T-helper 9 cell (primary cell): ENCODE results near the gene SEMA4B.
"Not testable (repeated sequence)": the region's sequence is repeated elsewhere in the genome, so short reads cannot be mapped to it uniquely, and the experiment has no call there.

Experiments used
- DNase-seq: peaks from one replicate; pipeline ENCODE4 v3.0.0-alpha.2; 2020

The SEMA4B gene

GRCh38 chr15:90265271-90266060 is 64.3 kb downstream of the SEMA4B start, which contains the start of gene NGRN:
Gene NGRN, plus strand, starts transcription at chr15:90265672. Its CDS starts 41 bp downstream, at chr15:90265713.
- DNase-seq, result peak; percentile 82

- DNase-seq, result peak; percentile 34
Measured at GRCh38 chr15:90266061-90266431, 64.9 kb downstream of the SEMA4B start.

GRCh38 chr15:90266485-90266884 is 65.4 kb downstream of the SEMA4B start:
- peak; percentile 12 for DNase-seq

DNA sequence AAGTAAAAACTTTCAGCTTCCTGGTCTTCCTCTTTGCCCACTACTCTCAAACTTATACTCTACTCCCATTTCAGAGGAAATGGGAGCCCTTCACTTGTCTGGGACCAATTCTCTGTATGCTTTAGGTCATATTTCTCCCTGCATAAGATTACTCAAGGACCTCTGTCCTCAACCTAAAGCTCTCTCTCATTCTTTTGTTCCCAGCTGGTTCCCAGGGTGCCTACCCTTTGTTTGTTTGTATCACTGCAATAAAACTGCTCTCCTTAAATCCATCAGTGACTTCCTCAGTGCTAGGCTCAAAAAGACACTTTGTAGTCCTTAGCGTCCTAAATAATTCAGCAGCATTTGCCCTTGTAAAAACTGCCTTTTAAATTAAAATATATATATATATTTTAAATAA is 67.3 kb downstream of the SEMA4B start:
- no peak for DNase-seq

DNA sequence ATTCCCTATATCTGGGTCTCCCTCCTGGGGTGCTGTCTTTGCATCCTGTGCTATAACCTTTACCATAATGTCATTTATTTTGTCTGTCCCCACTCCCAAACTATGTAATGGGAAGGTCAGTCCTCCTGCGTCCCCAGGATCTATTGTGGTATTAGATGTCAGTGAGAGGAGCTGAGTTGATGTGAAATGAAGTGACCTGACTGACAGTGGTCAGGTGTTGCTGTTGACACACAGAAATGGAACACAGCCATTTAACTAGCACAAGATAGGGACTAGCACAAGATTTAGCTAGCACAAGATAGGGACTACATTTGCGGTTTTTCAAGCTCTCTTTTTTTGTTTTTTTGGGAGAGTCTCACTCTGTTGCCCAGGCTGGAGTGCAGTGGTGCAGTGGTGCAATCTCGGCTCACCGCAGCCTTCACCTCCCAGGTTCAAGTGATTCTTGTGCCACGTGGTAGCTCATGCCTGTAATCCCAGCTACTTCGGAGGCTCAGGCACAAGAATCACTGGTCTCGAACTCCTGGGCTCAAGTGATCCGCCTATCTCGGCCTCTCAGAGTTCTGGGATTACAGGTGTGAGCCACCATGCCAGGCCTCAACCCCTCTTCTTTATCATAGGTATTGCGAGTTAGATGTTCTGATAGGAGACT is 69.5 kb downstream of the SEMA4B start:
- DNase-seq, result no peak

DNA sequence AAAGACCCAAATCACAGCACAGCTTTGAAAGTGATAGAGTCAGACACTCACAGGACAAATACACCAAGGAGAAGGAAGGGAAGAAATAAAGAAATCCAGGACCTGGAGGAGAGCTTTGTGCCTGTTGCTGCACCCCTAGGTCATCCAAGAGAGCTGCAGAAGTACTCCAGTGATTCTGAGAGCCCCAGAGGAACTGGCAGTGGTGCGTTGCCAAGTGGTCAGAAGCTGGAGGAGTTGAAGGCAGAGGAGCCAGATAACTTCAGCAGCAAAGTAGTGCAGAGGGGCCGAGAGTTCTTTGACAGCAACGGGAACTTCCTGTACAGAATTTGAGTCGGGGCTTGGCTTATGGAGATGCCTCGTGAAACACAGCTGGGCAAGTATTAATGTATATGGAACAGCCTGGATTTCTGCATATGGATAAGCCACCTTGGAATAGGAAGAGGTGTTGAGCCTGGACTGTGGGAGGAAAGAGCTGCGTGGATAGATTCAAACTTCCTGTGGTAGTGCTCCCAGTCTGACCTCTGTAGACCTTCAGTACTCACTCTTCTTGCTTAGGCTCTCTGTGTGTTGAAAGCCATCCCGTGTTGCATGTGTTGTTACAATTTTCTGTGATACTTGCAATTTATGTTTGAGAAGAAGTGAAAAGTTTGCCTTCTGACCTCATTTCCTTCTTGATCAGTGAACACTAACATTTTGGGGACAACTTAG is 70.5 kb downstream of the SEMA4B start:
- DNase-seq, result no peak

DNA sequence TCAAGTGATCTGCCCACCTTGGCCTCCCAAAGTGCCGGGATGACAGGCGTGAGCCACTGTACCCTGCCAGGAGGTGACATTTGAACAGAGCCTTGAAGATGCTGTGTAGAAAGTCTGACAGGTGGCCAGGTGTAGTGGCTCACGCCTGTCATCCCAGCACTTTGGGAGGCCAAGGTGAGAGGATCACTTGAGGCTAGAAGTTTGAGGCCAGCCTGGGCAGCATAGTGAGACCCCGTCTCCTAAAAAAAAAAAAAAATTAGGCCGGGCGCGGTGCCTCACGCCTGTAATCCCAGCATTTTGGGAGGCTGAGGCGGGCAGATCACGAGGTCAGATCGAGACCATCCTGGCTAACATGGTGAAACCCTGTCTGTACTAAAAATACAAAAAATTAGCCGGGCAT is 77.3 kb downstream of the SEMA4B start:
- DNase-seq, result not testable (repeated sequence)
